Endothelial cell of umbilical vein (primary cell): ENCODE results near the gene EML6. TPM values are rescaled to one million over a fixed set of nuclear protein-coding genes. Genes with fewer than 3 reads are reported as not detected.

ENCODE experiments used
- BruUV-seq: library from RNA; stranded (reverse); fragments of 400-500 nt; replicated peaks from 2 replicates; lab custom pipeline; 2021; lab: Mats Ljungman, UMichigan
- CTCF ChIA-PET: fragments of 300-600, 350-600 bp; sonication (Branson Sonifier 250); formaldehyde crosslinking; loops from one replicate; lab custom pipeline; 2021; ENCODE audit warnings: antibody characterized with exemption, inconsistent platforms; lab: Charles Lee
- POLR2A ChIA-PET: fragments of 300-600, 350-600 bp; sonication (Branson Sonifier 250); formaldehyde crosslinking; loops from one replicate; lab custom pipeline; 2021; ENCODE audit warnings: antibody characterized with exemption, inconsistent platforms; lab: Charles Lee
- DNase-seq: peaks from one replicate; pipeline ENCODE4 v3.0.0-alpha.2; 2011; ENCODE audit warnings: low read depth, low spot score
- FAIRE-seq: peaks from 2 replicates; lab custom pipeline; 2011; peaks lifted over from hg19 to GRCh38; lab: Jason Lieb, UNC
- H2AFZ ChIP-seq: 2 replicates; pipeline ENCODE4 v1.6.0; 2012; ENCODE audit warnings: low read depth, low read length, control low read depth, inconsistent platforms
- H3K27ac ChIP-seq: 2 replicates; pipeline ENCODE4 v1.5.1; 2011; ENCODE audit warnings: low read depth, mild to moderate bottlenecking, control low read depth, low read length, moderate library complexity; ENCODE audit not compliant: insufficient read depth
- H3K27me3 ChIP-seq, 2 experiments: 2 replicates each; pipeline versions ENCODE4 v1.6.0 to v1.6.1; 2011; ENCODE audit warnings: low read length in 2 of 2, mixed read lengths in 1 of 2; ENCODE audit not compliant: control insufficient read depth in 2 of 2, insufficient read depth in 2 of 2
- H3K36me3 ChIP-seq, 2 experiments: 2 replicates in 1 of 2; 3 replicates in 1 of 2; pipeline ENCODE4 v1.5.1; 2011; ENCODE audit warnings: low read length in 2 of 2, mild to moderate bottlenecking in 1 of 2, moderate library complexity in 1 of 2; ENCODE audit not compliant: control insufficient read depth in 2 of 2, insufficient read depth in 2 of 2; ENCODE audit errors: extremely low read depth in 1 of 2
- H3K4me1 ChIP-seq: 3 replicates; pipeline ENCODE4 v1.5.1; 2011; ENCODE audit warnings: mild to moderate bottlenecking, low read length; ENCODE audit not compliant: control insufficient read depth, insufficient read depth; ENCODE audit errors: extremely low read depth
- H3K4me2 ChIP-seq: 2 replicates; pipeline ENCODE4 v1.6.1; 2011; ENCODE audit warnings: low read length, control low read depth, mixed read lengths; ENCODE audit not compliant: insufficient read depth
- H3K4me3 ChIP-seq, 3 experiments: fragments of 200-600 bp in 1 of 3; sonication (generic), shearing (Covaris generic) in 1 of 3; replicated peaks in 1 of 3; 2 replicates each; pipeline ENCODE4 v1.5.1; 2011 to 2016; ENCODE audit warnings: control low read depth in 3 of 3, low read length in 3 of 3, mild to moderate bottlenecking in 2 of 3, inconsistent platforms in 1 of 3, low read depth in 1 of 3, moderate library complexity in 1 of 3; ENCODE audit not compliant: insufficient read depth in 1 of 3
- H3K79me2 ChIP-seq: 2 replicates; pipeline ENCODE4 v1.6.0; 2012; ENCODE audit warnings: low read length, inconsistent platforms; ENCODE audit not compliant: control insufficient read depth, insufficient read depth
- H3K9ac ChIP-seq: replicated peaks from 2 replicates; pipeline ENCODE3; 2011; ENCODE audit warnings: low read length, control low read depth; ENCODE audit not compliant: insufficient read depth; ENCODE audit errors: extremely low read depth
- H3K9me1 ChIP-seq: replicated peaks from 3 replicates; pipeline ENCODE4 v1.6.0; 2011; ENCODE audit warnings: mild to moderate bottlenecking, low read length; ENCODE audit not compliant: control insufficient read depth, insufficient read depth; ENCODE audit errors: extremely low read depth
- H3K9me3 ChIP-seq: replicated peaks from 2 replicates; pipeline ENCODE4 v1.5.1; 2012; ENCODE audit warnings: low read length, inconsistent platforms; ENCODE audit not compliant: control insufficient read depth, insufficient read depth
- H4K20me1 ChIP-seq: replicated peaks from 2 replicates; pipeline ENCODE3; 2011; ENCODE audit warnings: mild to moderate bottlenecking, low read length; ENCODE audit not compliant: control insufficient read depth, insufficient read depth; ENCODE audit errors: extremely low read depth
- CTCF ChIP-seq, 2 donors: IDR thresholded peaks; 1 replicate in 1 of 2; 2 replicates in 1 of 2; pipeline ENCODE4 v1.5.1; 2011; ENCODE audit warnings: low read length in 2 of 2, mild to moderate bottlenecking in 2 of 2, moderate library complexity in 2 of 2, control low read depth in 1 of 2, inconsistent platforms in 1 of 2, low read depth in 1 of 2; ENCODE audit not compliant: insufficient read depth in 1 of 2; ENCODE audit errors: extremely low read depth in 1 of 2
- EZH2 ChIP-seq: IDR thresholded peaks from 2 replicates; pipeline ENCODE4 v1.6.1; 2012; ENCODE audit warnings: borderline replicate concordance, low read depth, mild to moderate bottlenecking, moderate library complexity, low read length, inconsistent platforms; ENCODE audit not compliant: severe bottlenecking
- FOS ChIP-seq: IDR thresholded peaks from 2 replicates; pipeline ENCODE4 v1.6.1; 2011; ENCODE audit warnings: mild to moderate bottlenecking, low read length, moderate library complexity, borderline replicate concordance; ENCODE audit not compliant: insufficient read depth
- GATA2 ChIP-seq: IDR thresholded peaks from 2 replicates; pipeline ENCODE4 v1.7.0; 2011; ENCODE audit warnings: low read depth, mild to moderate bottlenecking, moderate library complexity, mixed read lengths, low read length; ENCODE audit not compliant: insufficient read length, insufficient read depth
- JUN ChIP-seq: IDR thresholded peaks from 2 replicates; pipeline ENCODE4 v1.6.1; 2011; ENCODE audit warnings: borderline replicate concordance, low read depth; ENCODE audit not compliant: insufficient read length, insufficient read depth
- MYC ChIP-seq: IDR thresholded peaks from one replicate; pipeline ENCODE4 v1.6.1; 2011; ENCODE audit warnings: mild to moderate bottlenecking, low read depth, low read length
- POLR2A ChIP-seq: IDR thresholded peaks from 2 replicates; pipeline ENCODE4 v1.6.1; 2012; ENCODE audit warnings: low read depth, mild to moderate bottlenecking, control low read depth, low read length
- POLR2AphosphoS5 ChIP-seq: IDR thresholded peaks from 2 replicates; pipeline ENCODE4 v1.6.1; 2012; ENCODE audit warnings: low read depth, mild to moderate bottlenecking, control low read depth, low read length, moderate library complexity; ENCODE audit not compliant: insufficient read depth
- dilution Hi-C: fragments of 300-500 bp; cut with MboI; formaldehyde crosslinking; loops from one replicate; pipeline ENCODE4 v1.15.0; 2019; ENCODE audit warnings: low sequenced_read_pairs; ENCODE audit not compliant: extremely low pct_ligation_motif_present
- intact Hi-C: fragments of 100-400 bp; cut with micrococcal nuclease; formaldehyde crosslinking; loops from one replicate; pipeline ENCODE4 v1.10.0; 2022
- polyA plus RNA-seq, 4 experiments: library from polyadenylated mRNA; depleted of rRNA in 3 of 4; stranded (reverse) in 3 of 4; unstranded in 1 of 4; fragments of >200 nt; gene quantifications; 2 replicates each; pipeline versions ENCODE4 v1.2.1 to v1.2.3, GENCODE V29; 2011 to 2012; ENCODE audit warnings: missing spikeins in 1 of 4
- total RNA-seq: library from RNA; stranded (reverse); gene quantifications from 2 replicates; pipeline ENCODE4 v1.2.3, GENCODE V29; 2021
- TF ChIP-seq, protein P1 (sequence below): IDR thresholded peaks from 2 replicates; pipeline ENCODE4 v1.6.1; 2011; ENCODE audit not compliant: insufficient read depth, insufficient read length

The EML6 gene
- total and polyA plus RNA-seq, 2 donors (not counting 3 experiments of a cell fraction or from before 2014, with no cell fraction given), result 0.79 to 2.1 TPM

DNA sequence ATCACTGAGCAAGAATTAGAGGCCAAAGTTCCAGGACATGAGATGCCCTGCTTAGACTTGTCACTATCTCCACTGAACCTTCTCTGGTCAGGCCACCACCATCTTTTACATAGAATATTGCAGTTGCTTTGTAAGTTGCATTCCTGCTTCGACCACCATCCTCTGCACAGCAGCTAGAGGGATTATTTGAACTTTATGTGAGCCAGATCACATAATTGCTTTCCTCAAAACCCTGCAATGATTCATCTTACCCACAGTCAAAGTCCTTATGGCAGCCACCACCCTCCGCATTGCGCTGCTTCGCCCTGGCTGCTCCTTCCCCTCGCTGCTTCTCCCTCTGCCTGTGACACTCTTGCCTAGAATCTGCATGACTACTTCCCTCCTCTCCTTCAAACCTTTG, 111.3 kb downstream of the EML6 start:
- no peak overlapping the region for H3K9ac ChIP-seq
- FAIRE-seq, result no peak
- intact Hi-C loops (loop anchor here (5.0 kb wide), 1 partner anchor 312 kb away; no protein-coding TSS in a partner anchor), dilution Hi-C loops (no loop called here)
- no peak for DNase-seq
- H3K79me2 ChIP-seq, result no peaks in the 10 kb centered on the region
- ChIA-PET CTCF (interaction anchor here (1.2 to 1.6 kb wide), 2 partner anchors 11 to 111 kb away, joined by 3 read pairs; partner anchors contain the start of gene EML6), POLR2A (no interaction called here)
- no peaks in the 10 kb centered on the region for H3K9me3 ChIP-seq
- H3K27me3 ChIP-seq, result peaks cover 0 to 3% of the 10 kb centered on the region in 2 experiments
- BruUV-seq, result no TSS peak
- H3K4me3 ChIP-seq, result no peak overlapping the region
- no peaks in the 10 kb centered on the region for H3K36me3 ChIP-seq
- H3K4me2 ChIP-seq, result no peak overlapping the region
- H4K20me1 ChIP-seq, result no peaks in the 10 kb centered on the region
- H3K9me1 ChIP-seq, result no peaks in the 10 kb centered on the region
- H3K27ac ChIP-seq, result no peak overlapping the region
- no peaks in the 10 kb centered on the region for H3K4me1 ChIP-seq
- TF ChIP-seq POLR2A (no peak), EZH2 (no peak), CTCF (IDR thresholded peaks at IDR 0.05; ENCODE audit: extremely low read depth in 1 of 2, insufficient read depth in 1 of 2, low read depth in 1 of 2, low read length in 2 of 2) (no peak), FOS (no peak), GATA2 (no peak), POLR2AphosphoS5 (no peak), JUN (no peak), MYC (no peak)
- TF ChIP-seq, protein P1, sequence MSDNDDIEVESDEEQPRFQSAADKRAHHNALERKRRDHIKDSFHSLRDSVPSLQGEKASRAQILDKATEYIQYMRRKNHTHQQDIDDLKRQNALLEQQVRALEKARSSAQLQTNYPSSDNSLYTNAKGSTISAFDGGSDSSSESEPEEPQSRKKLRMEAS, result no peak
- no peak overlapping the region for H2AFZ ChIP-seq
